ENCODE data around the gene C14orf119.

The C14orf119 gene

DNA sequence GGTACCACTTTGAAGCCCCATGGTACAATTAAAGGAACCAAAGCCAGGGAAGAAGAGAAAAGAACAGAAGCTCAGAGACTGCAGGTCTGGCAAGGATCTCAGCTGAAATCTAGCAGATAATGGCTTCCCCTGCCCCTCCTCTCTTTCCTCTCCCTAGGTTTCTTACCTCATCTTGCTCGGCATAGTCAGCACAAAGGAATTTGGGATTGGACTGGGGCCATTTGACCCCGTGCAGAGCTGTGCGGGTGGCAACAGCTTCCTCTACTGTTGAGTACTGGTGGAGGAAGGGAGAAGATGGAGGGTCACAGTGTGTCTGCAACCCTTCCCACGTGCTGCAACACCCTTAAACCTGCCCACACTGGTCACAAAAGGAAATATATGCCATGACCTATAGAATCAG is 33.3 kb upstream of the C14orf119 start:
- DNase-seq: no peak

DNA sequence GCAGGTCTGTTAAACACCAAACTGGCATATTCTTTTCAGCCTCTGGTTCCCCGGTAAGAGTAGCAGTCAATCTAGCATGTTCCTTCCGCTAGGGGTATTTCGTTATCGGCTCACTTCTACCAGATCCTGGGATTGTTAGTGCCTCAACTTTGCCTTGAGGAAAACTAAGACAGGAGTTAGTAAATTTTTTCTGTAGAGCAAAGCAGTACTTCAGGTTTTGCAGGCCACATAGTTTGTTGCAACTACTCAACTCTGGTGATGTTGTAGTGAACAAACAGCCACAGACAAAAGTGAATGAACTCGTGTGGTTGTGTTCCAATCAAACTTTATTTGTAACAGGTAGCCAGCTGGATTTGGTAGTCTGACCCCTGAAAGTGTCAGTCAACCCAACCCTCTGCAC is 31.7 kb upstream of the C14orf119 start:
- DNase-seq: no peak

DNA sequence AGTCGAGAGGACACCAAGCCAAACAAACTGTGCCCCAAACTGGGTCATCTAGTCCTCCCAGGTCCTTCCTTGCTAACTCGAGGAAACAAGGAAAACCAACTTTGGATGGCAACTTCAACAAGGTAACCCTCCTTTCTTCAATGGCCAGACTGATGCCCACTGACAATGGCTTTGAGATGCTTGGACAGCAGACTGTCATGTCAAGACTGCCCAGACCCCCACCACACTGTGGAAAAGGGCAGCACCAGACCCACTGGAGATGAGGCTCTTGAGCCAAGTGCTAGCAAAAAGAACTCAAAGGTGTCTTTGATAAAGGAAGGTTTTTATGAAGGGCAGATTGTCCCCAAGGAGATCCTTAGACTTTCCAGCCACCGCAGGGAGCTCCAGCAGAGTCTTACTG is 28.9 kb upstream of the C14orf119 start:
- no peak for DNase-seq

DNA sequence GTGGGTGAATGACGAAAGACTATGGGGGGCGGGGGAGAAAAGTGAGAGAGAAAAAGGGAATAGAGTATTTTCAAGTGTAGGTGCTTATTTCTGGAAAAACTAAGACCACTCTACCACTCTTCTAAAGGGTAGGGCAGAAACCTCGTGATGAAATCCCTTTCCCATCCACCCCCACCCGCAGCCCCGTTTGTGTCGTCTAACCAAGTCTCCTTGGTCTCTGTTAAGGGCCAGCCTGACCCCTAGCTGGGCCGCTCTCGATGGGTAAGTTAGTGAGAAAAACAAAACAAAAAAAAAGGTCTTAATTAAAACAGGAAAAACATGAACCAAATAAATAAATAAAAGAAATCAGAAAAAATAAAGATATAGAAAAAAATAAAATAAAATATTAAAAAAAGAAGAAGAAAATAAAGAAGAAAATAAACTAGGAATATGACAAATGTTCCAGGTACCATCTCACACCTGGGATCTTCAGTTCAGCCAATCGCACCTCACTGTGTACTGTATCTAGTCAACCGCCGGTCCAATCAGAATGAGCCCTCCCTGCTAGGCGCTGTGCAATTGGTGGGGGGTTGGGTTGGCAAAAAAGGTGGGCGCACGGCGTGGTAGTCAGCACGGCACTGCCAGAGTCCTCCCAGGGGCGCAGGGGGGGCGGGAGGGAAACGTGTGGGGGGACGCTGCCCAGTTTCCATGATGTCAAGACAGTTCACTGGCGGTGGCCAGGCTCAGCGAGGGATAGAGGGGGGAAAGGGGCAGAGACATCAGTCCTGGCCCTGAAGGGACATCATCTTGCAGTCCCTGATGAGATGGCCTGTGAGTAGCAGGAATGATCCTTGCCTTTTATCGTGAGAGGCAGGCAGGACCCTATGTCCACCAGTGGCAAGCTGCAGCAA is 28.2 kb upstream of the C14orf119 start:
- DNase-seq: no peak

DNA sequence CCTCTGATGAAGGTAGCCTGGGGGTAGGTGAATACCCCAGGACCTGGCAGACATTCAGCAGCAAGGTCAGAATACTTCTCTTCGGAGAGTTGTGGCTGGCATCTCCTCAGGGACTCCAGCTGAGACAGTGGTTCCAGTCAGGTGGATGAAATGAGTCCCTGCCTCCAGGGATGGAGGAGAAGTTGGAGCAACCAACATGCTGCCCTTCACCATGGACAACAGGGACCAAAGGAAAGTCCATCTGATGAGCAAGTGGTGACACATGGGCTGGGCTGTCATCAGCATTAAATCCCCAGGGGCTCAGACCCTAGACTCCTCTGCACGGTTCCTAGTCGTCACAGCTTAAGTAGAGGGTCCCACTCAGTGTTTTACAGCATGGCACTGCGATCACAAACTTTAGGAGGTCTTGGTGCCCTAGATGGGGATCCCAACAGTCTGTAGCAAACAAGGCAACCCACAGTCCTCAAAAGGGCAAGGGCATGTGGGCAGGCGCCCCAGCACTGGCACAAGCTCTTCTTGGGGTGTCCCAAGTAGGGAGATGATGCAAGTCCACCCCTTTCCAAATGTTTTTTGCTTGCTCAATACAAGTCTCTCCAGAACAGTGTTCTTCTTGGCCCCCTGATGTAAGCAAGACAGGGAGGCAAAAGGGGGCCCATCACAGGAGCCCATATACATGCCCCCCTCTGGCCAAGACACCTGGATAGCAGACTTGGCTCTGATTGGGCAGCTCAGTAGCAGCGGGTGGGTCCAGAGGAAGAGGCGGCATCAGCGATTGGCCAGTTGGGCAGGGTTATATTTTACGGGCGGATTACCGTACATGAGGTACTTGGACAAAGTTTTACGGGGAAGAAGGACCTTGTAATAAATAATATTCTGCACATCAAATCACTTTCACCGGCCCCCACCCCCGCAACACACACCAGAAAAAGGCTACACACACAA is 27.2 kb upstream of the C14orf119 start:
- no peak for DNase-seq

DNA sequence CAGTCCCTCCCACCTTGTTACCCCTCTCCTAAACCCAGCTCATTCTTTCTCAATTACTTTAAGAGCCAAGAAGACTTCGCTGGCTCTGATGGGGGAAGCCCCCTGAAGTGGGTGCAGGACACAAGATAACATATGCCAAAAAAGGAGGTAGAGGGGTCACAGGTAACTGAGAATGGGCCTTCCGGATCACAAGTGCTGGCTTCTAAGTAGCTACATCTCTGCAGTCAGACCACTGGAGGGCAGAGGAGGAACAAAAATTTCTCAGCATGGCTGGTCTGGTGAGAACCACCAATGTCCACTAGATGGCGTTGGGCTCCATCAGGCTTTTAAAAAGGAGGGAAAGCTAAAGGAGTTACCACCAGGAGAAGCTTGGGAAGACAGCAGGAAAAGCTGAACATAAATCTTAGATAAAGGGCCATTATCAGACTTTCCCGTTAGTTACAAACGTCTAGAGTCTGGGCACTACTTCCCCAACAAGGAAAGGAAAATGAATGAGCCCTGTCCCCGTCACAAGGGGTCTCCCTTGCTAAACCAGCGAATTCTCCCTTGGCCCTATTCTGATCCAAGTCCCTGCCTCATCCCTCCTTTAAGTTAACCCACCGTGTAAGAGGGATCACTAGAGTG is 26.4 kb upstream of the C14orf119 start:
- no peak for DNase-seq

DNA sequence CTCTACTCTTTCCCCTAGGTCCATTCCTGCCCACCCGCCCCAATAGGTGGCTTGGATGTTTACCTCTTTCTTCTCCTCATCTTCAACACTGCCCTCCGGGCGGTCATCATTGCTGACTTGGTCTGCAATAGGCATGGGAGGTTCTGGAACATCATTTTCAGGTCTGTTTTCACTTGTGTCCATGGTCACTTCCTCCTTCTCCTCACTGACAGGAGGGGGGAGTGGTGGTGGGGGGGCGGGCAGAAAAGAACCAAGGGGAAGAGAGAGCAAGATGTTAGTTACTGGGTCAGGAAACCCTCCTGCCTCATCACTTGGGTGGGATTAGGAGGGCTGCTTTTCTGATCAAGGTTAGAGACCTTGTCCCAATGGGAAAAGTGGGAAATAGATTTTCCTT is 25.9 kb upstream of the C14orf119 start:
- DNase-seq: no peak

DNA sequence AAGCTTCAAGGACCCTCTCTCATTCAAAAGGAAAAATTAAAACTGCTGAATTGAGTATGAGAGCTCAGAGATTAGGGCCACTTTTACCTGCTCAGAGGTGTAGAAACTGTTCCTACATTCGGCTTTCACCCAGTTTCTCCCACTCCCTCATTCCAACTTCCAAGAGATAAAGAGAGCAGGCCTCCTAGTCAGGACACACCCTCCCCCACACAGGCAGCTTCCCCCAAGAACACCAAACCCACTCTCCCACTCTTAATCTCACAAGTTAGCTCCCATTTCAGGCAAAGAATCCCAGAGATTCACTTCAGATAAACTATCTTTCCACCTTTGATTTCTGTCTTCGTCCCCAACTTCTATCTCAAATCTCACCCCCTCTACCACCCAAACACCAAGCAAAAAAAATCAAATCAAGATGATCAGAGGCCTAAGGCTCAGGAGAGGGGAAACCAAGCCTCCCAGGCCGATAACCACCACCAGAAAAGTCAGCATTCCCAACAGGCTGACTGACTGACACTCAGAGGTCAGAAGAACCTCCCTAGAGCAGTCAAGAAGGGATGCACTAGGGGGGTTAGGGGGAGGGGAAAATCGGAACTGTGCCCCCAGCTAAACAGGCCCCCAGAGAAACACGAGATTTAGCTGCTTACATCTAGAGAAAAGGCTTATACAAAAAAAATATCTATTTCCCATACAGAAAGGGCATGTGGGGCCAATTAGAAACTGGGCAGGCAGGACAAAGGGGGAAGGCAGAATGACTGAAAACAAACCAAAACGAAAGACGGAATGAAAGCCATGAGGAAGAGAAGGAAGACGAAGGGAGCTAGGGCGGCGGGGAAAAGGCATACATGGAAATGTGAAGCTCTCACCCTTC is 24.8 kb upstream of the C14orf119 start:
- DNase-seq: no peak

DNA sequence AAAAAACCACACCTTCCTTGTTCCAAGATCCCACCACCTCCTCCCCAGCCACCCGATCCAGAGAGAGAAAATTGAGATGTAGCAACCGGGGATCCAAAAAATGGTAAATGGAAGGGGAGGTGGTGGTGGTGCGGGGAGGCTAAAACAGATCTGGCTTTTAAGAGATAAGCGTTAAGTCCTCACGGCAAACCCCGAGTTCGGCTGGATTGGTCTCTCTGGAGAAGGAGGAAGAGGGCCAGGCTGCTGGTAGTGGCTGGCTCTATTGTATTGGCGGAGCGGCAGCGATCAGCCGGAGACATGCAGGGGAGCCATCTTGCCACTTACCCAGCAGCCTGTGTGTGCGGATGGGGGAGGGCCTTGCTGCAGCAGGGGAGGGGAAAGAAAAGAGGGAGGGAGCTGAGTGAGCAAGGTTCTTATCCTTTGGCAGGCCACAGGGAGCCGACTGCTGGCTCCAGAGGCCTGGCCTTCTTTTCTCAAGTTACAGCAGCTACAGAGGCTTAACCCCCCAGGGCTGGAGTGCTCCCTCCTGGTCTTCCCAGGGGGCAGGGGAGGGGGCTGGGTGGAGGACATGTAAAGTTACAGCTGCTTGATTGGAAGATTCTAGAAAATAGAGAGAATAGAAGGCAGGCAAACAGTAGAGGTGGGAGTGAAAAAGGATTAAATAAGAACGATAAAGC is 23.9 kb upstream of the C14orf119 start:
- DNase-seq: no peak

DNA sequence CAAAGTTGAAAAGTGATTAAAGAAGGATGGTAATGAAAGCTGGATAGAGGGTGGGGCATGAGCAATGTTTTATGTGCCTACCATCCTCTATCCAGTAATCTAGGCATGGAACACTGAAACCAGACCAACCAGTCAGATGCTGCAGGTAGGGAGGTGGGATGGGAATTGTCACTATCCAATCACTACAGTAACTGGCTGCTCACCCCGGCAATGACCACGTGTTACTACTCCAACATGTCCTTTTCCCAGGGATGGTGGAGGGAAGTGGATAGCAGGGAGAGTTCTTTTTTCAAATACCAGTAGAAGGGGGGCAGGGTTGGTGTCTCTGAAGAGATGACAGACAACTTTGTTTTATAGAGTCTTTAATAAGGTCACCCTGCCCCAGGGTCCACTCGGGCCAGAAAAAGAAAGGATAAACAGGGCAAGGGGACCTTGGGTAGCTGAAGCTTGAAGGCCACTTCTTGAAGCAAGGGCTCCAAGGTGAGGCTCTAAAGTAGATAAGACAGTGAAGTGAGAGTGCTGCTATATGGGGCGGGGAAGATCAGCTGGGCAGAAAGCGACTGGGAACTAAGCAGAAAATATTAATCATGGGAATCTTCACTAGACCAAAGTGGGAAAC is 23.3 kb upstream of the C14orf119 start:
- no peak for DNase-seq

DNA sequence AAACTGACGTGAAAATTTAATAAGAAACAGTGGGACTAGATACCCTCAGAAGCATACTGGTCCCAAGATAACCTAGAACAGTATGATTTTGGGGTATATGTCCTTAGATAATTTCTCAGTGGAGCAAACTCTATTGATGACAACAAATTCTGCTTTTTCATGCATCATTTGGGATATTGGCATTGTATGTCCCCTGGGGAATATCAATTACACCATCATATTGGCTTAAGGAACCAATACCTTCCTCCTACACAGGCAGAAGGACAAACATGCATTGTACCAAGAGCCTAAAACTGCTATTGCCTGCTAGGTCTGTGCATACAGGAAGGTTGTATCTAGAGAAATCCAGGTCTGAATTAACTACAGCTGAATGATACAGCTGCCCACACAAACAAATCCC is 20.4 kb upstream of the C14orf119 start:
- DNase-seq: no peak

DNA sequence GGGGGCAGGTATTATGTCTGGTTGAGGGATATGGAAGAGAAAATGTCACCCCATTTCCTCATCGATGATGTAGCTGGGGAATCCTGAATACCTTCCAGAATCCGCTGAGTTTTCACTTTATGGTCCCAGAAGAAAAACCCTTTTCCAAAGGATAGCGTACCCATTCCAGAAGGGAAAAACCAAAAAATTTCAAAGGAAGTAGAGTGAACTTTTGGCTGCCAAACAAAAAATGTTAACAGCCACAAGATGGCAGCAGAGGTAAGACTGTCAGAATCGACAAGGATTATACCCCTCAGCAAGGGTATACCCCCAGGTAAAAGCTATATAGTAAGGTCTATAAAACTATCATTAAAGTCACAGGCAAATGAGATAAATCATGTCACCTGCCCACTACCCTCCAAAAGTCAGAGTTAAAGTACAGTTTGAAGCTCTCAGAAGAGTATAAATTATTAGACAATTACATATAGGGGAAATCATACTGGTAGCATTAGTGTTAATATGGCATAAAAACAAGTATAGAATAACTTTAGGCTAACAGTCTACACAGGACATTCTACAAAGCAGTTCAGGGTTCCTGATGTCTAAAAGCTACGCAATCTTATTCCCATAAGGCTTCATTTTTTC is 18.4 kb upstream of the C14orf119 start:
- no peak for DNase-seq

DNA sequence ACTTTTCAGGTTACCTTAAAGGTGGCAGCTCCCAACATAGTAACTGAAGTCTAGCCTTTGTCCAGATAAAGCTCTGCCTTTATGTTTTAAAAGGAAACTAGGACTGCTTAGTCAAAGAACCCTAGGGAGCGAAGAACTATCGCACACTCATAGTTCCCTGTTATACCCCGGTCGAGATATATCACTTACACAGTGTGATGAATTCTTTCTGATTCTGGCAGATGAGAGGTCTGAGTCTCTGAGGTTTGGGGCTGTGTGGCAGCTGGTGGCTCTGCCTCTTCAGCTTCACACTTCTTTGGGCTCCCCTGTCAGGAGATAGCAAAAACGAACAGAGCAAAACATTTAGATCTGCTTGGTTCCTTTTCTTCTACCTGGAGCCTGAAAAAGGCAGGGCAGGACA is 17.3 kb upstream of the C14orf119 start:
- no peak for DNase-seq

DNA sequence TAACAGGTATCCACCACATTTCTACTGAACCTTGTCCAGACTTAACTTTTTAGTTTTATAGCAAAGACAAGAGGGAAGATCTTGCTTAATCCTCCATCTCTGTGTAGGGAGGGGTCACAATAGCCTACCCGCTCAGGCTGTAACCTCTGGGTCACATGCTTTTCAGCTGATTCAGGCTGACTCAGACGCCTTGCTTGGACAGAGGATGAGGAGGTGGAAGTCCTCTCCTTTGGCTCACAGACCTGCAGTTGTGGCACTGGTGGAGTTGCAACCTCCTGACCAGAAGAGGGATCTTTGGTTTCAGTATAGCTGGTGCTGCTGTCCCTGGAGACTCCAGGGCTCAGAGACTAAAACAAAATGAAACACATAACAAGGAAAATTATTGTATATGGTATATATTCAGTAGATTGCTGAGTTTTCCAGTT is 16.6 kb upstream of the C14orf119 start:
- DNase-seq: no peak

DNA sequence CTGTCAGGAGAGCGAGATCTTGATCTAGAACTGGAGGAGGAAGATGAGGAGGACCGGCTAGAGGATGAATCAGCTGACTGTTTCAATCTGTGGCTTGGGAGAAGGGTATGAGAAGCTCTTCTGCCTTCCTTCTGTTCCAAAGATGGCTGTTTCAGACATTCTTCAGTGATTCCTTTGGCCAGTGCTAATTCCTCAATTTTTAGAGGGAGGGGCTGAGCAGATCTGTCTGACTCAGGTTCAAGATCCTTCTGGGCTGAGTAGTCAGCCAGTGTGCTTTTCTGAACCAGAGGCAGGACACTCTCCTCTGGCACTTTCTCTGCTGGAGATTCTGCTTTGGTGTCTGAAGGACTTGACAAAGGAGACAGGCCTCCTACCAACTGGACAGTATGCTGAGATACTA is 15.6 kb upstream of the C14orf119 start:
- no peak for DNase-seq

DNA sequence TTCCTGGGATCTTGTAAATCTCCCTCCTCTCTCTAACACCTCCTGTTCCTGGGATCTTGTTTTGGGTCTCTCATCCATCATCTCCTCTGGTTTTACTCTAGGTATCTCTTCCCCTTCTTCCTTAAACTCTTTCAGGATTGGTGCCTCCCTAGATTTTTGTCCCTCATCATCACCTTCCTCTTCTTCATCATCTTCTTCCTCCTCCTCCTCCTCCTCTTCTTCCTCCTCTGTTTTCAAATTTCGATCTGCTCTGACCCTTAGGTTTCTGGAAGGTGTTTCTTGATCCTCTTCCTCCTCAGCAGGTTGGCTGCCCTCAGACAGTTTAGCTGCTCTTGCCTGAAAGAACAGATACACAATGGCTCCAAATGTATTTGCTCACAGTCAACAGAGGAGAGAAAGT is 14.8 kb upstream of the C14orf119 start:
- no peak for DNase-seq

DNA sequence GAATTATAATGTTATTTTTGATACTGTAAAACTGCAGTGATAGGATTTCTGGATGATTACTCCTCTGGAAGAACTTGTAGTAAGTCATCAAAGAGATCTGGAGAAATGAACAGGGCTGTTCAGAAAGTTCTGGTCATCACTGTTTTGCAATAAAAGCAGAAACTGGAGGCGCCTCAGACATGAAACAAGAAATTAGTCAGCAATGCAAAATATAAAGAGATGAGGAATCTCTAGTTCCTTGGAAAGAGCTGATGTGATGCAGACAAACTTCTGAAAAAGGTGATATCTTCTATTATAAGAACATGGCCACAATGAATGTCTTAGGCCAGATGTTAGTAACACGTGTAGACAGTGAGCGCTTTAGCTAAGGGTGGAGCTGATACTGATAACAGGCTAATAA is 9.8 kb upstream of the C14orf119 start:
- no peak for DNase-seq

DNA sequence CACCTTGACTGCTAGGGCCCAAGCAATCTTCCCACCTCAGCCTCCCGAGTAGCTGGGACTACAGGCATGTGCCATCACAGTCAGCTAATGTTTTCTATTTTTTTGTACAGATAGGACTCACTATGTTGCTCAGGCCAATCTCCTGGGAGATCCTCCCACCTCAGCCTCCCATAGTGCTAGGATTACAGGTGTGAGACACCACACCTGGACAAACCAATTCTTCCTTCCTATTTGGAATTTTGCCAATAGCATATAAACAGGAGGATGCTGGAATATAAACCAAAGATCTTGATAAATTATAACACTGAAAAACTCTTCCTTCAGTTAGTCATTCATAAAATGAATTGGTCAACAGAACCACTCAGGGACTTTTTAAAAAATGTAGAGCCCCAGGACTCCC is 8.7 kb upstream of the C14orf119 start:
- DNase-seq: no peak

DNA sequence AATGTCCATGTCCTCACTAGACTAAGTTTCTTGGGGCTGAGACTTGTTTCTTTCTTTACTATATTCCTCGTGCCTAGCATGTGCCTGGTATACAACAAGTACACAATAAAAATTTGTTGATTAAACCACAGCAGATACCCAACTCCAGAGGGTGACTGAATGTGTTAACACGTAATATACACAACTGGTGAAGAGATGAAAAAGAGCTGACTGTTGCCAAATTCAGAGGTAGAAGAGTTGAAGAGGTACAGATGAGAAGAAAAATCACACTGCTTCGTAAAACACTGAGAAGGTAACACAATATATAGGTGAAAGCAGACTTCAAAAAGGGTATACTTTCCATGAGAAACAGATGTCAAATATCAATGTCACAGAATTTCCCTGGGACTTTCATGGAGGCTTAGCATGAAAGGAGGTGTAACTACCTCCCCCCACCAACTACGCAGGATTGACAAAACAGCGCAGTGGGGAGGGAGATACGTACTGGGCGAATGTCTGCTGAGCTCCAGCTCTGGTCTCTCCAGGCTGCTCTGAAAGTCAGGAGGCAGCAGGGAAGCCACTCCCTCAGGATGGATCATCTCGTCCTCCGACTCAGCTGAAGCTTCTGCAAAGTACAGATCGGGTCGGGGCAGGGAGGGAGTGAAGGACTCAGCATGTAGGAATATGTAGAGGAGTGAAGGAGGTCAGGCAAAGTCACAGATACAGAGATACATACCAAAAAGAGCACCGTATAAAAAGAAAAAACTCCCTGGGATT is 5.6 kb upstream of the C14orf119 start:
- no peak for DNase-seq

DNA sequence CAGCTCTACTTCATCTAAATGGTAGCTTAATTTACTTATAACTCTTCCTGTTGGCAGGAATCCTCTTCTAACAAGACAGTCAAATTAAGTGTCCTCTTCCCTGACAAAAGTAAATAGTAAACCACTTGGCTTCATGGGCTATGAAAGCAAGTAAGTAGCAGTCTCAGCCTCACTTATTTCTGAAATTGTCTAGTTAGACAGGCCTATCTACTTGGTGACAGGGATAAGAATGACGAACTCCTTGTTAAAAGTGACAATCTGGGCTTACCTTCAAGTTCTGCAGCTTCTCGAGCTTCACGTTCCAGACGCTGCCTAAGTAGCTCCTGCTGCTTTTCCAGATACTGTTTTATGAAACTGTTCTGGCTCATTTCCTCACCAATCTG is 5.1 kb upstream of the C14orf119 start:
- no peak for DNase-seq

All from NCI-H2171 (cell line).